ENCODE data around the gene MUC5AC.

GRCh38 chr11:1211838-1212237 is 54.1 kb downstream of the MUC5AC start:
- TF ChIP-seq ZBTB33 (IDR thresholded peaks at IDR 0.05) (no peak), RXRA (IDR thresholded peaks at IDR 0.05) (no peak), SP1 (IDR thresholded peaks at IDR 0.05) (no peak), FOXA1 (IDR thresholded peaks at IDR 0.05) (no peak), MAX (IDR thresholded peaks at IDR 0.05) (no peak), TAF1 (conservative IDR thresholded peaks at IDR 0.05) (no peak), RAD21 (IDR thresholded peaks at IDR 0.05) (no peak), YY1 (IDR thresholded peaks at IDR 0.05) (no peak), JUND (IDR thresholded peaks at IDR 0.05) (no peak), FOXA2 (IDR thresholded peaks at IDR 0.05) (no peak)
- TF ChIP-seq, protein P1, sequence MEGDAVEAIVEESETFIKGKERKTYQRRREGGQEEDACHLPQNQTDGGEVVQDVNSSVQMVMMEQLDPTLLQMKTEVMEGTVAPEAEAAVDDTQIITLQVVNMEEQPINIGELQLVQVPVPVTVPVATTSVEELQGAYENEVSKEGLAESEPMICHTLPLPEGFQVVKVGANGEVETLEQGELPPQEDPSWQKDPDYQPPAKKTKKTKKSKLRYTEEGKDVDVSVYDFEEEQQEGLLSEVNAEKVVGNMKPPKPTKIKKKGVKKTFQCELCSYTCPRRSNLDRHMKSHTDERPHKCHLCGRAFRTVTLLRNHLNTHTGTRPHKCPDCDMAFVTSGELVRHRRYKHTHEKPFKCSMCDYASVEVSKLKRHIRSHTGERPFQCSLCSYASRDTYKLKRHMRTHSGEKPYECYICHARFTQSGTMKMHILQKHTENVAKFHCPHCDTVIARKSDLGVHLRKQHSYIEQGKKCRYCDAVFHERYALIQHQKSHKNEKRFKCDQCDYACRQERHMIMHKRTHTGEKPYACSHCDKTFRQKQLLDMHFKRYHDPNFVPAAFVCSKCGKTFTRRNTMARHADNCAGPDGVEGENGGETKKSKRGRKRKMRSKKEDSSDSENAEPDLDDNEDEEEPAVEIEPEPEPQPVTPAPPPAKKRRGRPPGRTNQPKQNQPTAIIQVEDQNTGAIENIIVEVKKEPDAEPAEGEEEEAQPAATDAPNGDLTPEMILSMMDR (IDR thresholded peaks at IDR 0.05; ENCODE audit: low read depth, low read length, missing input control), result no peak
- TF ChIP-seq, protein P2, sequence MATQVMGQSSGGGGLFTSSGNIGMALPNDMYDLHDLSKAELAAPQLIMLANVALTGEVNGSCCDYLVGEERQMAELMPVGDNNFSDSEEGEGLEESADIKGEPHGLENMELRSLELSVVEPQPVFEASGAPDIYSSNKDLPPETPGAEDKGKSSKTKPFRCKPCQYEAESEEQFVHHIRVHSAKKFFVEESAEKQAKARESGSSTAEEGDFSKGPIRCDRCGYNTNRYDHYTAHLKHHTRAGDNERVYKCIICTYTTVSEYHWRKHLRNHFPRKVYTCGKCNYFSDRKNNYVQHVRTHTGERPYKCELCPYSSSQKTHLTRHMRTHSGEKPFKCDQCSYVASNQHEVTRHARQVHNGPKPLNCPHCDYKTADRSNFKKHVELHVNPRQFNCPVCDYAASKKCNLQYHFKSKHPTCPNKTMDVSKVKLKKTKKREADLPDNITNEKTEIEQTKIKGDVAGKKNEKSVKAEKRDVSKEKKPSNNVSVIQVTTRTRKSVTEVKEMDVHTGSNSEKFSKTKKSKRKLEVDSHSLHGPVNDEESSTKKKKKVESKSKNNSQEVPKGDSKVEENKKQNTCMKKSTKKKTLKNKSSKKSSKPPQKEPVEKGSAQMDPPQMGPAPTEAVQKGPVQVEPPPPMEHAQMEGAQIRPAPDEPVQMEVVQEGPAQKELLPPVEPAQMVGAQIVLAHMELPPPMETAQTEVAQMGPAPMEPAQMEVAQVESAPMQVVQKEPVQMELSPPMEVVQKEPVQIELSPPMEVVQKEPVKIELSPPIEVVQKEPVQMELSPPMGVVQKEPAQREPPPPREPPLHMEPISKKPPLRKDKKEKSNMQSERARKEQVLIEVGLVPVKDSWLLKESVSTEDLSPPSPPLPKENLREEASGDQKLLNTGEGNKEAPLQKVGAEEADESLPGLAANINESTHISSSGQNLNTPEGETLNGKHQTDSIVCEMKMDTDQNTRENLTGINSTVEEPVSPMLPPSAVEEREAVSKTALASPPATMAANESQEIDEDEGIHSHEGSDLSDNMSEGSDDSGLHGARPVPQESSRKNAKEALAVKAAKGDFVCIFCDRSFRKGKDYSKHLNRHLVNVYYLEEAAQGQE (IDR thresholded peaks at IDR 0.05), result no peak
- TF ChIP-seq, protein P3, sequence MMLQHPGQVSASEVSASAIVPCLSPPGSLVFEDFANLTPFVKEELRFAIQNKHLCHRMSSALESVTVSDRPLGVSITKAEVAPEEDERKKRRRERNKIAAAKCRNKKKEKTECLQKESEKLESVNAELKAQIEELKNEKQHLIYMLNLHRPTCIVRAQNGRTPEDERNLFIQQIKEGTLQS (IDR thresholded peaks at IDR 0.05), result no peak
